B cell (primary cell): ENCODE results near the gene TMEM52. TPM values are rescaled to one million over a fixed set of nuclear protein-coding genes. Genes with fewer than 3 reads are reported as not detected.

Experiments used
- ATAC-seq: fragments of 200-7000 bp; cut with Tn5 transposase; one replicate; pipeline ENCODE4 v1.10.0; 2021; ENCODE audit warnings: low read depth, mild to moderate bottlenecking, moderate number of reproducible peaks, moderate library complexity
- CTCF ChIA-PET: fragments of 350-600 bp; sonication (Branson Sonifier 250); formaldehyde crosslinking; loops from one replicate; lab custom pipeline; 2021; ENCODE audit warnings: antibody characterized with exemption, inconsistent platforms; lab: Charles Lee
- POLR2A ChIA-PET: fragments of 350-600 bp; sonication (Branson Sonifier 250); formaldehyde crosslinking; loops from one replicate; lab custom pipeline; 2021; ENCODE audit warnings: antibody characterized with exemption; lab: Charles Lee
- DNase-seq: peaks from one replicate; pipeline ENCODE4 v3.0.0; 2013
- H2AFZ ChIP-seq: 2 replicates; pipeline ENCODE4 v1.6.1; 2012; ENCODE audit warnings: mild to moderate bottlenecking, low read depth, low read length; ENCODE audit not compliant: insufficient read depth, poor library complexity, severe bottlenecking
- H3K27ac ChIP-seq, 2 donors: 1 replicate in 1 of 2; 2 replicates in 1 of 2; pipeline ENCODE4 v1.5.1; 2012 to 2013; ENCODE audit warnings: low read length in 2 of 2, mild to moderate bottlenecking in 2 of 2, moderate library complexity in 1 of 2
- H3K27me3 ChIP-seq, 4 experiments: fragments of 200-600 bp in 1 of 4; sonication (generic) in 1 of 4; replicated peaks in 1 of 4; 1 replicate in 2 of 4; 2 replicates in 2 of 4; pipeline versions ENCODE4 v1.6.1 to v1.7.0; 2013 to 2016; ENCODE audit warnings: low read length in 3 of 4, mild to moderate bottlenecking in 2 of 4, mixed read lengths in 1 of 4, moderate library complexity in 1 of 4; ENCODE audit not compliant: insufficient read depth in 4 of 4, control insufficient read depth in 3 of 4; ENCODE audit errors: control extremely low read depth in 1 of 4
- H3K36me3 ChIP-seq, 2 experiments: replicated peaks in 1 of 2; 1 replicate in 1 of 2; 2 replicates in 1 of 2; pipeline versions ENCODE4 v1.6.1 to v1.7.1; 2013; ENCODE audit warnings: low read length in 1 of 2; ENCODE audit not compliant: insufficient read depth in 2 of 2, control insufficient read depth in 1 of 2; ENCODE audit errors: control extremely low read depth in 1 of 2, extremely low read depth in 1 of 2
- H3K4me1 ChIP-seq, 2 donors: fragments of 200-600 bp in 1 of 2; sonication (generic) in 1 of 2; 1 replicate in 1 of 2; 2 replicates in 1 of 2; pipeline versions ENCODE4 v1.5.1 to v1.6.1; 2013 to 2017; ENCODE audit warnings: low read length in 2 of 2; ENCODE audit not compliant: control insufficient read depth in 2 of 2, insufficient read depth in 2 of 2
- H3K4me2 ChIP-seq: replicated peaks from 2 replicates; pipeline ENCODE3; 2012; ENCODE audit warnings: mild to moderate bottlenecking, low read depth, low read length; ENCODE audit not compliant: poor library complexity, severe bottlenecking
- H3K4me3 ChIP-seq, 5 experiments: fragments of 200-600 bp in 1 of 5; sonication (generic) in 1 of 5; 1 replicate in 3 of 5; 2 replicates in 2 of 5; pipeline versions ENCODE4 v1.5.1 to v1.7.0; 2011 to 2016; ENCODE audit warnings: low read length in 4 of 5, mild to moderate bottlenecking in 4 of 5, low read depth in 2 of 5, control low read depth in 1 of 5, moderate library complexity in 1 of 5; ENCODE audit not compliant: insufficient read depth in 1 of 5; ENCODE audit errors: control extremely low read depth in 1 of 5, extremely low read depth in 1 of 5
- H3K79me2 ChIP-seq: fragments of 200-600 bp; sonication (generic); one replicate; pipeline ENCODE4 v1.6.0; 2016; ENCODE audit warnings: low read length; ENCODE audit not compliant: control insufficient read depth, insufficient read depth
- H3K9ac ChIP-seq: fragments of 200-600 bp; sonication (generic); 2 replicates; pipeline ENCODE4 v1.6.1; 2017; ENCODE audit warnings: mild to moderate bottlenecking, low read length, moderate library complexity
- H3K9me3 ChIP-seq, 3 donors: one replicate each; pipeline versions ENCODE4 v1.6.1 to v1.7.1; 2013; ENCODE audit warnings: low read length in 2 of 3; ENCODE audit not compliant: control insufficient read depth in 2 of 3, insufficient read depth in 1 of 3; ENCODE audit errors: control extremely low read depth in 1 of 3
- H4K20me1 ChIP-seq: 2 replicates; pipeline ENCODE4 v1.6.0; 2012; ENCODE audit warnings: mild to moderate bottlenecking, low read length; ENCODE audit not compliant: insufficient read depth, control insufficient read depth, poor library complexity, severe bottlenecking
- H3K27ac Mint-ChIP-seq: one replicate; pipeline ENCODE4 v1.8.0; 2021; ENCODE audit warnings: mixed read lengths
- H3K27me3 Mint-ChIP-seq: one replicate; pipeline ENCODE4 v1.8.0; 2021; ENCODE audit warnings: mixed read lengths
- H3K4me1 Mint-ChIP-seq: one replicate; pipeline ENCODE4 v1.8.0; 2021; ENCODE audit warnings: mixed read lengths
- H3K4me3 Mint-ChIP-seq: one replicate; pipeline ENCODE4 v1.8.0; 2021; ENCODE audit warnings: mixed read lengths
- H3K9me3 Mint-ChIP-seq: one replicate; pipeline ENCODE4 v1.8.0; 2022; ENCODE audit warnings: mixed read lengths; ENCODE audit not compliant: insufficient read depth
- EZH2 ChIP-seq: IDR thresholded peaks from 2 replicates; pipeline ENCODE4 v1.6.1; 2012; ENCODE audit warnings: borderline replicate concordance, low read depth, mild to moderate bottlenecking, moderate library complexity, low read length; ENCODE audit not compliant: insufficient read depth, poor library complexity, severe bottlenecking
- WGBS: methylation state at CpG from one replicate; pipeline ENCODE4 v1.1.5; 2013; ENCODE audit warnings: missing lambda C conversion rate; ENCODE audit not compliant: insufficient coverage; 5-methylcytosine and 5-hydroxymethylcytosine counted together
- intact Hi-C: fragments of 100-400 bp; cut with micrococcal nuclease; formaldehyde crosslinking; loops from one replicate; pipeline ENCODE4 v1.10.0; 2022
- polyA plus RNA-seq: library from polyadenylated mRNA; depleted of rRNA; stranded (reverse); fragments of >200 nt; gene quantifications from 2 replicates; pipeline ENCODE4 v1.2.3, GENCODE V29; 2012
- total RNA-seq, 2 donors: library from RNA; stranded (reverse); fragments of 120-200 nt in 1 of 2; gene quantifications; 1 replicate in 1 of 2; 2 replicates in 1 of 2; pipeline versions ENCODE4 v1.2.3 to v1.2.4, GENCODE V29; 2013 to 2022
- TF ChIP-seq, protein P1 (sequence below): fragments of 200-600 bp; IDR thresholded peaks from one replicate; pipeline ENCODE4 v1.8.0; 2022; ENCODE audit warnings: antibody characterized with exemption, mild to moderate bottlenecking

The TMEM52 gene
- total and polyA plus RNA-seq, 2 donors (not counting 1 experiment from before 2014, with no cell fraction given), result 0.69 to 1.00 TPM

- intact Hi-C loops, result no loop called here
- H3K9me3 ChIP-seq, result peaks cover 0 to 12% (median 3%) of the 10 kb centered on the region in 3 donors
- TF ChIP-seq, protein P1, sequence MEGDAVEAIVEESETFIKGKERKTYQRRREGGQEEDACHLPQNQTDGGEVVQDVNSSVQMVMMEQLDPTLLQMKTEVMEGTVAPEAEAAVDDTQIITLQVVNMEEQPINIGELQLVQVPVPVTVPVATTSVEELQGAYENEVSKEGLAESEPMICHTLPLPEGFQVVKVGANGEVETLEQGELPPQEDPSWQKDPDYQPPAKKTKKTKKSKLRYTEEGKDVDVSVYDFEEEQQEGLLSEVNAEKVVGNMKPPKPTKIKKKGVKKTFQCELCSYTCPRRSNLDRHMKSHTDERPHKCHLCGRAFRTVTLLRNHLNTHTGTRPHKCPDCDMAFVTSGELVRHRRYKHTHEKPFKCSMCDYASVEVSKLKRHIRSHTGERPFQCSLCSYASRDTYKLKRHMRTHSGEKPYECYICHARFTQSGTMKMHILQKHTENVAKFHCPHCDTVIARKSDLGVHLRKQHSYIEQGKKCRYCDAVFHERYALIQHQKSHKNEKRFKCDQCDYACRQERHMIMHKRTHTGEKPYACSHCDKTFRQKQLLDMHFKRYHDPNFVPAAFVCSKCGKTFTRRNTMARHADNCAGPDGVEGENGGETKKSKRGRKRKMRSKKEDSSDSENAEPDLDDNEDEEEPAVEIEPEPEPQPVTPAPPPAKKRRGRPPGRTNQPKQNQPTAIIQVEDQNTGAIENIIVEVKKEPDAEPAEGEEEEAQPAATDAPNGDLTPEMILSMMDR, result no peak
- TF ChIP-seq EZH2, result no peak
- H3K9me3 Mint-ChIP-seq, result peaks cover 5% of the 10 kb centered on the region
- no peaks in the 10 kb centered on the region for H3K36me3 ChIP-seq
- no peaks in the 10 kb centered on the region for H3K79me2 ChIP-seq
- H3K27ac ChIP-seq, result no peak overlapping the region
- H3K4me1 Mint-ChIP-seq, result no peaks in the 10 kb centered on the region
- 81% methylated on average over 7 of the region's 7 CpGs for WGBS
- CTCF ChIA-PET, result no interaction called here
- no peak overlapping the region for H3K27ac Mint-ChIP-seq
- no peak for ATAC-seq
- H3K27me3 ChIP-seq, result peaks cover 0 to 31% (median 3%) of the 10 kb centered on the region in 4 experiments
- H3K4me3 ChIP-seq, result no peak overlapping the region
- H3K4me2 ChIP-seq, result no peak overlapping the region
- no peak overlapping the region for H3K4me3 Mint-ChIP-seq
- POLR2A ChIA-PET, result no interaction called here
- H2AFZ ChIP-seq, result no peak overlapping the region
- H4K20me1 ChIP-seq, result no peaks in the 10 kb centered on the region
- no peaks in the 10 kb centered on the region for H3K4me1 ChIP-seq
- H3K27me3 Mint-ChIP-seq, result peaks cover 39% of the 10 kb centered on the region
- DNase-seq, result no peak
- no peak overlapping the region for H3K9ac ChIP-seq
Measured at GRCh38 chr1:1956101-1956500, 37.0 kb upstream of the TMEM52 start.

DNA sequence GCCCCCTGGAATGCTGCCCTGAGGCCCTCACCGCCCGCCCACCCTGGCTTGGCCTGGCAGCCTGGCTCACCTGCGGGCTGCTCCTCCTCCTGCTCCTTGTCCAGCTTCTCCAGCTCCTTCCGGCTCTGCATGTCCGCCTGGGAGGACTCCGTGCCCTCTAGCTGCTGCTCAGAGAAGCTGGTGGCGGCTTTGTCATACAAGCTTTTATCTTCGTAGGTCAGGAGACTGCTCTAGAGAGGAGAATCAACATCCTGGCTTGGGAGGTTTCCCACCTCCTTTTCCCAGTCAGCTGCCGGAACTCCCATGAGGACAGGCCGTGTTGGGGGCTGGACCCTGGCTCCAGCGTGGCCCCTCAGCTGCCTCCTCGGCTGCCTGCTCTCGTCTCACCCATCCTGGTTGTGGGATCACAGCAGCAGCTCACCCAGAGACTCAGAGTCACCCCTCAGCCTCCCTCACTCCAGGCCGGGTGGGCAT is 36.6 kb upstream of the TMEM52 start:
- no peak for DNase-seq
- Mint-ChIP-seq H3K4me3 (no peak overlapping the region), H3K9me3 (peaks cover 7% of the 10 kb centered on the region), H3K27ac (no peak overlapping the region), H3K27me3 (peaks cover 35% of the 10 kb centered on the region), H3K4me1 (no peaks in the 10 kb centered on the region)
- 84% methylated on average over 13 of the region's 14 CpGs for WGBS
- no peaks in the 10 kb centered on the region for H3K36me3 ChIP-seq
- no peak for TF ChIP-seq EZH2
- TF ChIP-seq, protein P1, result no peak
- no peak overlapping the region for H2AFZ ChIP-seq
- ChIA-PET POLR2A (no interaction called here), CTCF (no interaction called here)
- H3K9me3 ChIP-seq, result peaks cover 0 to 16% (median 6%) of the 10 kb centered on the region in 3 donors
- H3K27me3 ChIP-seq, result peaks cover 0 to 26% (median 3%) of the 10 kb centered on the region in 4 experiments
- ATAC-seq, result no peak
- no peak overlapping the region for H3K4me3 ChIP-seq
- H3K4me1 ChIP-seq, result no peaks in the 10 kb centered on the region
- no peak overlapping the region for H3K9ac ChIP-seq
- intact Hi-C loops, result no loop called here
- H4K20me1 ChIP-seq, result no peaks in the 10 kb centered on the region
- H3K27ac ChIP-seq, result no peak overlapping the region
- no peaks in the 10 kb centered on the region for H3K79me2 ChIP-seq
- no peak overlapping the region for H3K4me2 ChIP-seq
